HCT116 (cell line): ENCODE results near the gene FAM120A. TPM values are rescaled to one million over a fixed set of nuclear protein-coding genes. Genes with fewer than 3 reads are reported as not detected.

Experiments
- ATAC-seq: fragments of 200-7000 bp; cut with Tn5 transposase; 2 replicates; pipeline ENCODE4 v1.9.1; 2020; ENCODE audit warnings: mild to moderate bottlenecking, moderate library complexity
- BruUV-seq: library from RNA; stranded (reverse); fragments of 400-500 nt; replicated peaks from 2 replicates; lab custom pipeline; 2021; lab: Mats Ljungman, UMichigan
- CTCF ChIA-PET: fragments of 300-600 bp; sonication (Branson Sonifier 250); formaldehyde crosslinking; loops from one replicate; lab custom pipeline; 2021; ENCODE audit warnings: antibody characterized with exemption; lab: Charles Lee
- POLR2A ChIA-PET: fragments of 300-600, 350-600 bp; sonication (Branson Sonifier 250); formaldehyde crosslinking; loops from one replicate; lab custom pipeline; 2021; ENCODE audit warnings: antibody characterized with exemption; lab: Charles Lee
- RAD21 ChIA-PET, 2 experiments: fragments of 300-600 bp; sonication (Branson Sonifier 250); formaldehyde crosslinking; loops; one replicate each; lab custom pipeline; 2023; ENCODE audit warnings: low total read pairs in 2 of 2; ENCODE audit not compliant: uncharacterized antibody in 2 of 2, unreplicated experiment in 2 of 2, low non-redundant PET in 1 of 2; lab: Charles Lee
- DNase-seq: peaks from one replicate; pipeline ENCODE4 v3.0.0-alpha.2; 2010; ENCODE audit warnings: low read depth, low spot score
- H2AFZ ChIP-seq: fragments of 200-600 bp; shearing (Covaris generic), sonication (generic); 2 replicates; pipeline ENCODE4 v1.6.1; 2017; ENCODE audit warnings: low read depth, mixed run types, mixed read lengths, antibody characterized with exemption, low read length; ENCODE audit not compliant: poor library complexity, severe bottlenecking
- H3K27ac ChIP-seq: 2 replicates; pipeline ENCODE4 v1.5.1; 2012; ENCODE audit warnings: low read depth, low read length
- H3K27me3 ChIP-seq: fragments of 200-600 bp; sonication (generic); 2 replicates; pipeline ENCODE4 v1.6.1; 2016; ENCODE audit warnings: mixed run types, low read length, mixed read lengths; ENCODE audit not compliant: insufficient read depth
- H3K36me3 ChIP-seq, 2 experiments: fragments of 200-500 bp in 1 of 2; fragments of 200-600 bp in 1 of 2; sonication (Bioruptor generic) in 1 of 2; sonication (generic) in 1 of 2; 2 replicates each; pipeline versions ENCODE4 v1.5.1 to v1.6.1; 2014 to 2016; ENCODE audit warnings: low read length in 2 of 2, inconsistent platforms in 1 of 2, mixed read lengths in 1 of 2, mixed run types in 1 of 2; ENCODE audit not compliant: insufficient read depth in 2 of 2, control insufficient read depth in 1 of 2
- H3K4me1 ChIP-seq, 2 experiments: fragments of 200-600 bp in 1 of 2; sonication (generic) in 1 of 2; 2 replicates each; pipeline versions ENCODE4 v1.5.1 to v1.6.1; 2012 to 2017; ENCODE audit warnings: low read length in 2 of 2, inconsistent platforms in 1 of 2, mild to moderate bottlenecking in 1 of 2, mixed read lengths in 1 of 2, mixed run types in 1 of 2, moderate library complexity in 1 of 2; ENCODE audit not compliant: insufficient read depth in 2 of 2, control insufficient read depth in 1 of 2
- H3K4me2 ChIP-seq: fragments of 200-600 bp; sonication (generic); 2 replicates; pipeline ENCODE4 v1.6.1; 2017; ENCODE audit warnings: mixed run types, low read length, mixed read lengths
- H3K4me3 ChIP-seq, 2 experiments: fragments of 200-600 bp in 1 of 2; sonication (generic) in 1 of 2; replicated peaks in 1 of 2; 2 replicates each; pipeline ENCODE4 v1.5.1; 2011 to 2016; ENCODE audit warnings: low read length in 2 of 2, control low read depth in 1 of 2, low read depth in 1 of 2, mild to moderate bottlenecking in 1 of 2, mixed read lengths in 1 of 2, mixed run types in 1 of 2
- H3K79me2 ChIP-seq: fragments of 200-600 bp; sonication (generic); 2 replicates; pipeline ENCODE4 v1.6.1; 2017; ENCODE audit warnings: mild to moderate bottlenecking, mixed run types, low read length, moderate library complexity, mixed read lengths; ENCODE audit not compliant: insufficient read depth
- H3K9ac ChIP-seq: fragments of 200-600 bp; sonication (generic); 2 replicates; pipeline ENCODE4 v1.6.1; 2016; ENCODE audit warnings: low read length, mixed read lengths
- H3K9me2 ChIP-seq: fragments of 200-600 bp; sonication (generic), shearing (Covaris generic); 2 replicates; pipeline ENCODE4 v1.6.1; 2017; ENCODE audit warnings: mixed run types, mild to moderate bottlenecking, moderate library complexity; ENCODE audit not compliant: insufficient read depth
- H3K9me3 ChIP-seq, 2 experiments: fragments of 200-500 bp in 1 of 2; fragments of 200-600 bp in 1 of 2; sonication (Bioruptor generic) in 1 of 2; sonication (generic) in 1 of 2; 2 replicates each; pipeline ENCODE4 v1.6.1; 2014 to 2017; ENCODE audit warnings: low read length in 2 of 2, mixed read lengths in 2 of 2, inconsistent platforms in 1 of 2, low read depth in 1 of 2, mild to moderate bottlenecking in 1 of 2, mixed run types in 1 of 2, moderate library complexity in 1 of 2; ENCODE audit not compliant: control insufficient read depth in 1 of 2, insufficient read depth in 1 of 2
- H4K20me1 ChIP-seq: fragments of 200-600 bp; sonication (generic), shearing (Covaris generic); 2 replicates; pipeline ENCODE4 v1.6.1; 2017; ENCODE audit warnings: mixed run types, mild to moderate bottlenecking, moderate library complexity; ENCODE audit not compliant: insufficient read depth
- CEBPB ChIP-seq: IDR thresholded peaks from 2 replicates; pipeline ENCODE4 v1.6.1; 2012; ENCODE audit warnings: low read depth
- EGR1 ChIP-seq: IDR thresholded peaks from 2 replicates; pipeline ENCODE4 v1.6.1; 2012; ENCODE audit warnings: low read depth
- ELF1 ChIP-seq: IDR thresholded peaks from 2 replicates; pipeline ENCODE4 v1.6.1; 2012; ENCODE audit warnings: low read depth, borderline replicate concordance
- EZH2 ChIP-seq: fragments of 200-600 bp; sonication (generic); IDR thresholded peaks from 2 replicates; pipeline ENCODE4 v1.6.1; 2017; ENCODE audit warnings: antibody characterized with exemption, mixed run types
- EZH2phosphoT487 ChIP-seq: fragments of 200-600 bp; IDR thresholded peaks from 2 replicates; pipeline ENCODE4 v1.6.1; 2018; ENCODE audit warnings: antibody characterized with exemption, borderline replicate concordance
- FOSL1 ChIP-seq: IDR thresholded peaks from 2 replicates; pipeline ENCODE4 v1.6.1; 2012; ENCODE audit warnings: low read depth
- JUND ChIP-seq: IDR thresholded peaks from 2 replicates; pipeline ENCODE4 v1.6.1; 2012
- POLR2A ChIP-seq: IDR thresholded peaks from 2 replicates; pipeline ENCODE4 v1.7.0; 2011; ENCODE audit warnings: borderline replicate concordance; ENCODE audit not compliant: insufficient read depth, insufficient read length; ENCODE audit errors: extremely low read depth
- POLR2AphosphoS5 ChIP-seq: IDR thresholded peaks from 2 replicates; pipeline ENCODE4 v1.6.1; 2011; ENCODE audit warnings: mild to moderate bottlenecking, low read depth, low read length, moderate library complexity
- RAD21 ChIP-seq: IDR thresholded peaks from 2 replicates; pipeline ENCODE4 v1.6.1; 2012; ENCODE audit warnings: low read depth, mild to moderate bottlenecking
- SIN3A ChIP-seq: IDR thresholded peaks from 2 replicates; pipeline ENCODE4 v1.6.1; 2012; ENCODE audit warnings: low read depth
- SP1 ChIP-seq: IDR thresholded peaks from 2 replicates; pipeline ENCODE4 v1.6.1; 2012; ENCODE audit warnings: low read depth
- SRF ChIP-seq: IDR thresholded peaks from 2 replicates; pipeline ENCODE4 v1.6.1; 2012; ENCODE audit warnings: low read depth
- TCF7L2 ChIP-seq: IDR thresholded peaks from 2 replicates; pipeline ENCODE4 v1.7.0; 2011; ENCODE audit warnings: borderline replicate concordance, inconsistent platforms; ENCODE audit not compliant: insufficient read depth, insufficient read length; ENCODE audit errors: extremely low read depth
- ZFX ChIP-seq: fragments of 450-650 bp; IDR thresholded peaks from 2 replicates; pipeline ENCODE4 v1.6.1; 2017
- ZNF274 ChIP-seq: fragments of 200-500 bp; sonication (Bioruptor generic); IDR thresholded peaks from 2 replicates; pipeline ENCODE4 v1.6.1; 2014; ENCODE audit warnings: mild to moderate bottlenecking, low read depth, low read length, inconsistent platforms
- intact Hi-C: fragments of 100-400 bp; cut with micrococcal nuclease; formaldehyde crosslinking; loops from 2 replicates; pipeline ENCODE4 v1.10.0; 2022
- total RNA-seq: library from RNA; stranded (reverse); gene quantifications from one replicate; pipeline ENCODE4 v1.2.1, GENCODE V29; 2021; ENCODE audit not compliant: unreplicated experiment
- TF ChIP-seq, protein P1 (sequence below): IDR thresholded peaks from 2 replicates; pipeline ENCODE4 v1.6.1; 2012
- TF ChIP-seq, protein P2 (sequence below): IDR thresholded peaks from 2 replicates; pipeline ENCODE4 v1.6.1; 2011; ENCODE audit warnings: mild to moderate bottlenecking, low read length, moderate library complexity; ENCODE audit not compliant: insufficient replicate concordance; ENCODE audit errors: extremely low read depth
- TF ChIP-seq, protein P3 (sequence below): IDR thresholded peaks from 2 replicates; pipeline ENCODE4 v1.6.1; 2012

FAM120A gene
- total RNA-seq, 1 experiment from 2014 or later = 122 TPM

DNA sequence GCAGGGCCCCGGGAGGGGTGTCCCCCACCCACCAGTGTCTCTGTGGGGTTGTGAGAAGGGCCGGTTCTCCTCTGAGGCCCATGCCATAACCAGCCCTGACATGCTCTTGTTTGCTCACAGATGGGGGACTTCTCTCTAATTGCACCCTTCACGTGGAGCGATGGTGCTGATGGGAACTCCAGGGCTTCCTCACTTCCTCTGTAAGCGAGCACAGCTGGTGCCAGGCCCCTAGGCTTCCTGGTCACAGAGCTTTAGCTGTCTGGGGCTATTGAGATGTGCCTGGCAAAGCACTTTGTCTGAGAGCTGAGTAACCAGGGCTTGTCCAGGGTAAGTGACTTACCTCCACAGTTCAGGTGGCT lies 161.3 kb downstream of the FAM120A start (continued):
- TF ChIP-seq ELF1 = no peak

DNA sequence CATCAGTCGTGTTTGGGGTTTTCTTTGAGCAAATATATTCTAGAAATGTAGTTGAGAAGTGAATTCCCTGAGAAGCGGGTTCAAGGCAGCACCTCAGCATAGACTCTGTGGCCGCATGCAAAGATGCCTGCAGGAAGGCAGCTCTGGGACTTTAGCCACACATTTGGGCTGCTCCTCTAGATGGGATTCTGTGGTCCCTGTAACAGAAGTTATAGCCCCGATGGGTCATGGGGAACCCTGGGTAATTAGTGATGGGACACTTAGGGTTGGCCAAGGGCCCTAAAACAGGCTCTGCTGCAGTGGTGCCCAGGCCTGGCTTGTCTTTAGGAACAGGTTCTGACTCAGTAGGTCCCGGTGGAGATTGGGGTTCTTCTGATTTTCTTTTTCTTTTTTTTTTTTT lies 161.7 kb downstream of the FAM120A start:
- H3K27ac ChIP-seq = no peak overlapping the region
- intact Hi-C loops = no loop called here
- no peak overlapping the region for H3K4me2 ChIP-seq
- TF ChIP-seq JUND (no peak), SRF (no peak), SP1 (no peak), CEBPB (no peak), RAD21 (no peak), EZH2 (no peak), SIN3A (no peak)
- TF ChIP-seq, protein P1, sequence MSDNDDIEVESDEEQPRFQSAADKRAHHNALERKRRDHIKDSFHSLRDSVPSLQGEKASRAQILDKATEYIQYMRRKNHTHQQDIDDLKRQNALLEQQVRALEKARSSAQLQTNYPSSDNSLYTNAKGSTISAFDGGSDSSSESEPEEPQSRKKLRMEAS = no peak
- 0 out of 4 replicates have a peak, but pooled peaks cover 0 to 3% of the 10 kb centered on the region in 2 experiments for H3K9me3 ChIP-seq
- DNase-seq = no peak
- BruUV-seq = no TSS peak
- H3K4me1 ChIP-seq = no peaks in the 10 kb centered on the region
- H3K9me2 ChIP-seq = no peaks in the 10 kb centered on the region
- no peak overlapping the region for H3K9ac ChIP-seq
- CTCF ChIA-PET = no interaction called here
- ATAC-seq = no peak
- no peak overlapping the region for H3K4me3 ChIP-seq
- RAD21 ChIA-PET = no interaction called here
- no peak overlapping the region for H2AFZ ChIP-seq
- POLR2A ChIA-PET = no interaction called here
- H3K36me3 ChIP-seq = no peaks in the 10 kb centered on the region
- no peaks in the 10 kb centered on the region for H4K20me1 ChIP-seq
- no peaks in the 10 kb centered on the region for H3K27me3 ChIP-seq
- H3K79me2 ChIP-seq = peaks cover 4% of the 10 kb centered on the region

DNA sequence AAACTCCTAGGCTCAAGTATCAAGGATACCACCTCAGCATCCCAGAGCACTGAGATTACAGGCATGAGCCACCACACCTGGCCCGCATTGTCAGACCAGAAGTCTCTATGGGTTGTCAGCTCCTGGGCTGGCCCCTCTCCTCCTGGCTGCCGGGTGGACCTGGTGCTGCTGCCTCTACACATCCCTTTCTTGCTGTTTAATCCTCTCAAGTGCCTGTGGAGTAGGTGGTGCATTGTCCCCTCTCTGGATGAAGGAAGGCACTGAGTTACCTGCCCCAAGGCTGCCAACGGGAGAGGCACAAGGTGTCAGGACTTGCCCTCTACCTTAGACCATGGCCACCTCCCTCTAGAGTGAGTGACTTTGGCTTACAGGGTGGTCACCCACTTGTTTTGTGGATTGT lies 162.3 kb downstream of the FAM120A start:
- ChIA-PET CTCF (no interaction called here), RAD21 (no interaction called here), POLR2A (no interaction called here)
- Histone ChIP-seq H3K27me3 (no peaks in the 10 kb centered on the region), H3K36me3 (no peaks in the 10 kb centered on the region), H3K4me2 (no peak overlapping the region), H3K4me1 (no peaks in the 10 kb centered on the region), H4K20me1 (no peaks in the 10 kb centered on the region)
- no TSS peak for BruUV-seq
- no peak for ATAC-seq
- TF ChIP-seq TCF7L2 (no peak), EZH2phosphoT487 (no peak), ZFX (no peak), JUND (no peak), EGR1 (no peak), POLR2AphosphoS5 (no peak), POLR2A (no peak), SRF (no peak), ELF1 (no peak), FOSL1 (no peak), ZNF274 (no peak)
- TF ChIP-seq, protein P2, sequence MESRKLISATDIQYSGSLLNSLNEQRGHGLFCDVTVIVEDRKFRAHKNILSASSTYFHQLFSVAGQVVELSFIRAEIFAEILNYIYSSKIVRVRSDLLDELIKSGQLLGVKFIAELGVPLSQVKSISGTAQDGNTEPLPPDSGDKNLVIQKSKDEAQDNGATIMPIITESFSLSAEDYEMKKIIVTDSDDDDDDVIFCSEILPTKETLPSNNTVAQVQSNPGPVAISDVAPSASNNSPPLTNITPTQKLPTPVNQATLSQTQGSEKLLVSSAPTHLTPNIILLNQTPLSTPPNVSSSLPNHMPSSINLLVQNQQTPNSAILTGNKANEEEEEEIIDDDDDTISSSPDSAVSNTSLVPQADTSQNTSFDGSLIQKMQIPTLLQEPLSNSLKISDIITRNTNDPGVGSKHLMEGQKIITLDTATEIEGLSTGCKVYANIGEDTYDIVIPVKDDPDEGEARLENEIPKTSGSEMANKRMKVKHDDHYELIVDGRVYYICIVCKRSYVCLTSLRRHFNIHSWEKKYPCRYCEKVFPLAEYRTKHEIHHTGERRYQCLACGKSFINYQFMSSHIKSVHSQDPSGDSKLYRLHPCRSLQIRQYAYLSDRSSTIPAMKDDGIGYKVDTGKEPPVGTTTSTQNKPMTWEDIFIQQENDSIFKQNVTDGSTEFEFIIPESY = no peak
- TF ChIP-seq, protein P1 = no peak
- TF ChIP-seq, protein P3, sequence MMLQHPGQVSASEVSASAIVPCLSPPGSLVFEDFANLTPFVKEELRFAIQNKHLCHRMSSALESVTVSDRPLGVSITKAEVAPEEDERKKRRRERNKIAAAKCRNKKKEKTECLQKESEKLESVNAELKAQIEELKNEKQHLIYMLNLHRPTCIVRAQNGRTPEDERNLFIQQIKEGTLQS = no peak
- TF ChIP-seq, all 23 proteins: peak for 0
- H2AFZ ChIP-seq = no peak overlapping the region
- H3K9me2 ChIP-seq = no peaks in the 10 kb centered on the region
- no peak for DNase-seq
- no peak overlapping the region for H3K27ac ChIP-seq
- intact Hi-C loops = no loop called here
- H3K4me3 ChIP-seq = no peak overlapping the region
- H3K79me2 ChIP-seq = no peaks in the 10 kb centered on the region; the same call in 1 of the 2 replicates
- H3K9me3 ChIP-seq = 0 out of 4 replicates have a peak, but pooled peaks cover 0 to 3% of the 10 kb centered on the region in 2 experiments
- H3K9ac ChIP-seq = no peak overlapping the region
